Measurements from ENCODE around the gene METTL27.
"Not testable (repeated sequence)": the region's sequence is repeated elsewhere in the genome, so short reads cannot be mapped to it uniquely, and the experiment has no call there.

The METTL27 gene

GRCh38 chr7:73822319-73823173, 19.8 kb downstream of the METTL27 start:
- Histone ChIP-seq H3K79me2 (ENCODE audit: control insufficient read depth, insufficient read depth, low read length, poor library complexity) (no peaks in the 10 kb centered on the region), H3K4ac (ENCODE audit: low read depth, low read length) (peak overlapping the region; percentile 72), H3K36me3 (ENCODE audit: control insufficient read depth in 1 of 2, insufficient read depth in 2 of 2, low read length in 2 of 2) (no peaks in the 10 kb centered on the region), H3K18ac (ENCODE audit: low read length) (peak overlapping the region; percentile 42), H2BK12ac (ENCODE audit: low read length) (peak overlapping the region; percentile 64), H3K9ac (ENCODE audit: low read length) (no peak overlapping the region), H4K8ac (ENCODE audit: low read depth, low read length) (peak overlapping the region; percentile 24), H3K23ac (ENCODE audit: low read length) (no peak overlapping the region), H3K79me1 (ENCODE audit: low read length) (peaks cover 12% of the 10 kb centered on the region), H2BK120ac (ENCODE audit: insufficient read depth, low read length, poor library complexity) (peak overlapping the region; percentile 90), H3K9me3 (ENCODE audit: insufficient read depth, low read depth, low read length) (no peaks in the 10 kb centered on the region), H3K27me3 (ENCODE audit: insufficient read depth, low read length) (no peaks in the 10 kb centered on the region), H2AFZ (ENCODE audit: insufficient read depth, low read length, poor library complexity) (no peak overlapping the region), H3K4me3 (ENCODE audit: low read depth, low read length) (no peak overlapping the region), H4K91ac (ENCODE audit: low read depth, low read length) (peak overlapping the region; percentile 83), H4K12ac (ENCODE audit: low read depth, low read length) (no peak overlapping the region), H3K4me1 (ENCODE audit: control insufficient read depth in 1 of 2, insufficient read depth in 2 of 2, low read length in 2 of 2) (peaks cover 14 to 24% of the 10 kb centered on the region in 2 experiments), H2AK5ac (ENCODE audit: low read length) (peak overlapping the region; percentile 67), H3K14ac (ENCODE audit: low read length) (peak overlapping the region; percentile 76), H3K27ac (ENCODE audit: low read depth, low read length) (peak overlapping the region; percentile 83), H2BK5ac (ENCODE audit: low read depth, low read length, poor library complexity) (peak overlapping the region; percentile 60), H3K4me2 (ENCODE audit: low read length) (no peak overlapping the region)
- WGBS (ENCODE audit: extremely low coverage, insufficient coverage, insufficient read length), result no CpG with 5 or more reads among the region's 15 CpGs
- DNase-seq, result peak; percentile 98 to 99

GRCh38 chr7:73821597-73822285, 20.6 kb downstream of the METTL27 start:
- peaks cover 11% of the 10 kb centered on the region for H3K79me1 ChIP-seq (ENCODE audit: low read length)
- peak overlapping the region; percentile 14 for H2BK12ac ChIP-seq (ENCODE audit: low read length)
- H3K9me3 ChIP-seq (ENCODE audit: insufficient read depth, low read depth, low read length); H4K12ac ChIP-seq (ENCODE audit: low read depth, low read length); H3K36me3 ChIP-seq (ENCODE audit: control insufficient read depth in 1 of 2, insufficient read depth in 2 of 2, low read length in 2 of 2); H3K79me2 ChIP-seq (ENCODE audit: control insufficient read depth, insufficient read depth, low read length, poor library complexity); H3K27me3 ChIP-seq (ENCODE audit: insufficient read depth, low read length); H4K8ac ChIP-seq (ENCODE audit: low read depth, low read length); H3K4me2 ChIP-seq (ENCODE audit: low read length); H3K14ac ChIP-seq (ENCODE audit: low read length); H3K27ac ChIP-seq (ENCODE audit: low read depth, low read length); H3K23ac ChIP-seq (ENCODE audit: low read length); H2AFZ ChIP-seq (ENCODE audit: insufficient read depth, low read length, poor library complexity); DNase-seq; H3K4me3 ChIP-seq (ENCODE audit: low read depth, low read length); H3K9ac ChIP-seq (ENCODE audit: low read length): not testable (repeated sequence)
- peak overlapping the region; percentile 17 for H2BK5ac ChIP-seq (ENCODE audit: low read depth, low read length, poor library complexity)
- H2AK5ac ChIP-seq (ENCODE audit: low read length), result peak overlapping the region; percentile 22
- peak overlapping the region; percentile 2 for H3K18ac ChIP-seq (ENCODE audit: low read length)
- peaks cover 13 to 22% of the 10 kb centered on the region in 2 experiments for H3K4me1 ChIP-seq (ENCODE audit: control insufficient read depth in 1 of 2, insufficient read depth in 2 of 2, low read length in 2 of 2)
- H4K91ac ChIP-seq (ENCODE audit: low read depth, low read length), result peak overlapping the region; percentile 3
- H3K4ac ChIP-seq (ENCODE audit: low read depth, low read length), result peak overlapping the region; percentile 31
- WGBS (ENCODE audit: extremely low coverage, insufficient coverage, insufficient read length), result no CpG with 5 or more reads among the region's 14 CpGs
- peak overlapping the region; percentile 43 for H2BK120ac ChIP-seq (ENCODE audit: insufficient read depth, low read length, poor library complexity)

GRCh38 chr7:73820013-73820412, 22.3 kb downstream of the METTL27 start:
- no peak overlapping the region for H2BK120ac ChIP-seq (ENCODE audit: insufficient read depth, low read length, poor library complexity)
- no peak overlapping the region for H4K8ac ChIP-seq (ENCODE audit: low read depth, low read length)
- no peak overlapping the region for H2BK12ac ChIP-seq (ENCODE audit: low read length)
- no peaks in the 10 kb centered on the region for H3K36me3 ChIP-seq (ENCODE audit: control insufficient read depth in 1 of 2, insufficient read depth in 2 of 2, low read length in 2 of 2)
- no peak overlapping the region for H4K91ac ChIP-seq (ENCODE audit: low read depth, low read length)
- no peak overlapping the region for H3K4me2 ChIP-seq (ENCODE audit: low read length)
- DNase-seq, result no peak
- no peak overlapping the region for H4K12ac ChIP-seq (ENCODE audit: low read depth, low read length)
- H3K14ac ChIP-seq (ENCODE audit: low read length), result no peak overlapping the region
- H2AFZ ChIP-seq (ENCODE audit: insufficient read depth, low read length, poor library complexity), result no peak overlapping the region
- no peak overlapping the region for H3K4ac ChIP-seq (ENCODE audit: low read depth, low read length)
- peaks cover 13 to 22% of the 10 kb centered on the region in 2 experiments for H3K4me1 ChIP-seq (ENCODE audit: control insufficient read depth in 1 of 2, insufficient read depth in 2 of 2, low read length in 2 of 2)
- H3K23ac ChIP-seq (ENCODE audit: low read length), result no peak overlapping the region
- H3K79me1 ChIP-seq (ENCODE audit: low read length), result peaks cover 11% of the 10 kb centered on the region
- WGBS (ENCODE audit: extremely low coverage, insufficient coverage, insufficient read length), result no CpG with 5 or more reads among the region's 7 CpGs
- H3K9ac ChIP-seq (ENCODE audit: low read length), result no peak overlapping the region
- no peaks in the 10 kb centered on the region for H3K9me3 ChIP-seq (ENCODE audit: insufficient read depth, low read depth, low read length)
- H3K18ac ChIP-seq (ENCODE audit: low read length), result no peak overlapping the region
- H3K27me3 ChIP-seq (ENCODE audit: insufficient read depth, low read length), result no peaks in the 10 kb centered on the region
- H3K27ac ChIP-seq (ENCODE audit: low read depth, low read length), result no peak overlapping the region
- no peaks in the 10 kb centered on the region for H3K79me2 ChIP-seq (ENCODE audit: control insufficient read depth, insufficient read depth, low read length, poor library complexity)
- no peak overlapping the region for H2AK5ac ChIP-seq (ENCODE audit: low read length)
- no peak overlapping the region for H2BK5ac ChIP-seq (ENCODE audit: low read depth, low read length, poor library complexity)
- no peak overlapping the region for H3K4me3 ChIP-seq (ENCODE audit: low read depth, low read length)

- WGBS (ENCODE audit: extremely low coverage, insufficient coverage, insufficient read length), result no CpG with 5 or more reads among the region's 6 CpGs
- Histone ChIP-seq H4K12ac (ENCODE audit: low read depth, low read length) (no peak overlapping the region), H3K9me3 (ENCODE audit: insufficient read depth, low read depth, low read length) (no peaks in the 10 kb centered on the region), H3K4me1 (ENCODE audit: control insufficient read depth in 1 of 2, insufficient read depth in 2 of 2, low read length in 2 of 2) (peaks cover 0 to 2% of the 10 kb centered on the region in 2 experiments), H4K8ac (ENCODE audit: low read depth, low read length) (no peak overlapping the region), H3K36me3 (ENCODE audit: control insufficient read depth in 1 of 2, insufficient read depth in 2 of 2, low read length in 2 of 2) (no peaks in the 10 kb centered on the region), H2BK5ac (ENCODE audit: low read depth, low read length, poor library complexity) (no peak overlapping the region), H3K4ac (ENCODE audit: low read depth, low read length) (no peak overlapping the region), H2BK12ac (ENCODE audit: low read length) (no peak overlapping the region), H3K18ac (ENCODE audit: low read length) (no peak overlapping the region), H3K79me1 (ENCODE audit: low read length) (peaks cover 3% of the 10 kb centered on the region), H2BK120ac (ENCODE audit: insufficient read depth, low read length, poor library complexity) (no peak overlapping the region), H3K79me2 (ENCODE audit: control insufficient read depth, insufficient read depth, low read length, poor library complexity) (no peaks in the 10 kb centered on the region), H3K23ac (ENCODE audit: low read length) (no peak overlapping the region), H2AFZ (ENCODE audit: insufficient read depth, low read length, poor library complexity) (no peak overlapping the region), H4K91ac (ENCODE audit: low read depth, low read length) (no peak overlapping the region), H3K27ac (ENCODE audit: low read depth, low read length) (no peak overlapping the region), H2AK5ac (ENCODE audit: low read length) (no peak overlapping the region), H3K14ac (ENCODE audit: low read length) (no peak overlapping the region), H3K4me3 (ENCODE audit: low read depth, low read length) (no peak overlapping the region), H3K4me2 (ENCODE audit: low read length) (no peak overlapping the region), H3K9ac (ENCODE audit: low read length) (no peak overlapping the region), H3K27me3 (ENCODE audit: insufficient read depth, low read length) (no peaks in the 10 kb centered on the region)
- no peak for DNase-seq
These were observed 25.2 kb downstream of the METTL27 start for GRCh38 chr7:73817121-73817520.
